Liver (tissue), 9 donors: Measurements from ENCODE around the gene POU3F2. TPM values are rescaled to one million over a fixed set of nuclear protein-coding genes. Genes with fewer than 3 reads are reported as not detected.

ENCODE experiments used
- DNase-seq: peaks from one replicate; pipeline ENCODE4 v3.0.0-alpha.2; 2017; ENCODE audit warnings: low spot score
- H3K27ac ChIP-seq, 2 donors: one replicate each; pipeline ENCODE4 v1.7.0; 2013; ENCODE audit warnings: inconsistent platforms in 2 of 2, low read length in 2 of 2, control low read depth in 1 of 2, low read depth in 1 of 2, mild to moderate bottlenecking in 1 of 2
- H3K27me3 ChIP-seq, 4 donors: one replicate each; pipeline versions ENCODE4 v1.6.1 to v1.7.0; 2013; ENCODE audit warnings: low read length in 3 of 4, inconsistent platforms in 1 of 4, mild to moderate bottlenecking in 1 of 4, moderate library complexity in 1 of 4; ENCODE audit not compliant: control insufficient read depth in 4 of 4, insufficient read depth in 4 of 4
- H3K36me3 ChIP-seq, 4 donors: one replicate each; pipeline versions ENCODE4 v1.6.1 to v1.7.0; 2013; ENCODE audit warnings: low read length in 3 of 4, mild to moderate bottlenecking in 3 of 4, low read depth in 1 of 4, moderate library complexity in 1 of 4; ENCODE audit not compliant: control insufficient read depth in 4 of 4, insufficient read depth in 3 of 4
- H3K4me1 ChIP-seq, 4 donors: one replicate each; pipeline versions ENCODE4 v1.6.1 to v1.7.0; 2013; ENCODE audit warnings: low read length in 3 of 4, mild to moderate bottlenecking in 3 of 4, moderate library complexity in 1 of 4; ENCODE audit not compliant: control insufficient read depth in 4 of 4, insufficient read depth in 4 of 4
- H3K4me3 ChIP-seq, 3 donors: one replicate each; pipeline versions ENCODE4 v1.6.1 to v1.7.0; 2013; ENCODE audit warnings: low read length in 3 of 3, control low read depth in 1 of 3, low read depth in 1 of 3, mild to moderate bottlenecking in 1 of 3
- H3K9ac ChIP-seq, 2 donors: one replicate each; pipeline ENCODE4 v1.7.0; 2013; ENCODE audit warnings: low read length in 2 of 2, mild to moderate bottlenecking in 2 of 2, moderate library complexity in 2 of 2, control low read depth in 1 of 2, low read depth in 1 of 2
- H3K9me3 ChIP-seq, 4 donors: one replicate each; pipeline versions ENCODE4 v1.6.1 to v1.7.0; 2013; ENCODE audit warnings: low read length in 3 of 4; ENCODE audit not compliant: control insufficient read depth in 4 of 4
- EGR1 ChIP-seq, 2 donors: IDR thresholded peaks; 2 replicates each; pipeline ENCODE4 v1.6.1; 2016 to 2018; ENCODE audit warnings: antibody characterized with exemption in 2 of 2, low read depth in 2 of 2
- FOXA1 ChIP-seq: IDR thresholded peaks from 2 replicates; pipeline ENCODE4 v1.6.1; 2016; ENCODE audit warnings: antibody characterized with exemption
- FOXA2 ChIP-seq: IDR thresholded peaks from 2 replicates; pipeline ENCODE4 v1.6.1; 2016; ENCODE audit warnings: antibody characterized with exemption
- GABPA ChIP-seq, 2 donors: IDR thresholded peaks in 1 of 2; conservative IDR thresholded peaks in 1 of 2; 2 replicates each; pipeline ENCODE4 v1.6.1; 2016; ENCODE audit warnings: antibody characterized with exemption in 2 of 2, mild to moderate bottlenecking in 1 of 2, moderate library complexity in 1 of 2
- HNF4G ChIP-seq: IDR thresholded peaks from 2 replicates; pipeline ENCODE4 v1.6.1; 2016; ENCODE audit warnings: antibody characterized with exemption
- JUND ChIP-seq, 2 donors: IDR thresholded peaks; 2 replicates each; pipeline ENCODE4 v1.6.1; 2016; ENCODE audit warnings: antibody characterized with exemption in 2 of 2
- RAD21 ChIP-seq, 2 donors: IDR thresholded peaks; 2 replicates each; pipeline ENCODE4 v1.6.1; 2016; ENCODE audit warnings: antibody characterized with exemption in 2 of 2, mild to moderate bottlenecking in 2 of 2
- SP1 ChIP-seq: IDR thresholded peaks from 2 replicates; pipeline ENCODE4 v1.6.1; 2018; ENCODE audit warnings: antibody characterized with exemption, mild to moderate bottlenecking
- TAF1 ChIP-seq: conservative IDR thresholded peaks from 2 replicates; pipeline ENCODE4 v1.6.1; 2016; ENCODE audit warnings: antibody characterized with exemption, mild to moderate bottlenecking
- YY1 ChIP-seq: IDR thresholded peaks from 2 replicates; pipeline ENCODE4 v1.6.1; 2016; ENCODE audit warnings: antibody characterized with exemption, mild to moderate bottlenecking
- WGBS: extraction: QIAGEN DNeasy Blood & Tissue Kit; methylation state at CpG from one replicate; pipeline ENCODE4 v1.1.7; 2013; 5-methylcytosine and 5-hydroxymethylcytosine counted together
- polyA plus RNA-seq, 2 donors: library from polyadenylated mRNA; stranded (reverse) in 1 of 2; unstranded in 1 of 2; fragments of 200-250 nt in 1 of 2; fragments of >200 nt in 1 of 2; fragmentation: Nextera tagmentation in 1 of 2; extraction: Ambion mirVana in 1 of 2; gene quantifications; one replicate each; pipeline versions ENCODE4 v1.2.1 to v1.2.3, GENCODE V29; 2013 to 2015
- total RNA-seq, 2 donors: library from RNA; depleted of rRNA; stranded (reverse); fragments of >200 nt; gene quantifications; one replicate each; pipeline ENCODE4 v1.2.3, GENCODE V29; 2014
- TF ChIP-seq, protein P1 (sequence below): IDR thresholded peaks from 2 replicates; pipeline ENCODE4 v1.6.1; 2016; ENCODE audit warnings: antibody characterized with exemption
- TF ChIP-seq, protein P2 (sequence below): IDR thresholded peaks from 2 replicates; pipeline ENCODE4 v1.6.1; 2016; ENCODE audit warnings: antibody characterized with exemption
- TF ChIP-seq, protein P3 (sequence below): fragments of 150-350 bp; IDR thresholded peaks from 2 replicates; pipeline ENCODE4 v1.5.1; 2017; ENCODE audit warnings: improper control_type of control experiment, low read depth, low read length; ENCODE audit not compliant: missing input control
- TF ChIP-seq, protein P4 (sequence below): IDR thresholded peaks from 2 replicates; pipeline ENCODE4 v1.6.1; 2016; ENCODE audit warnings: antibody characterized with exemption, mild to moderate bottlenecking
- donor health status: healthy.
- donor health status: healthy.
- donor health status: healthy.
- donor health status: healthy.
- donor health status: healthy.

Gene POU3F2
- total and polyA plus RNA-seq, 4 donors, result not detected

DNA sequence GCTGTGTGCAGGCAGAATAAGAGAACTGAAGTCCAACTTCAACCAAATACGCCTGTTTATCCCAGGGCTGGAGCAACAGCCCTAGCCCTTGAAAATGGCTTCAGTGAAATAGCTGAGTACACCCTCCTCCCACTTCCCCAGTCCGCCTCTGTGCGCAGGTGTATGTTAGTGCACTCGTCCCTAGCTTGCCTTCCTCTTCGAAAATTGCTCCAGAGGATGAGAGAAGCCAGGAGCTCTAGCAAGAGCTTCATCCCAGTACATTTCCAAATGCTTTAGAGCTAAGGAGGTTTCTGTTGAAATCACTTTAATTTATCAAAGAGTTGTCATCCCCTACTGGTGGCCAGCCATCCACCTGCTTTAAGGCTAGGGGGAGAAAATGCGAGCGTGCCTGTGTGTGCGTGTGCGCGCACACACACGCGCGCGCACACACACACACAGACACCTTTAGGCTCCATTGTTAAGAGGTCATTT lies 5.4 kb upstream of the POU3F2 start:
- Histone ChIP-seq H3K9me3 (no peaks in the 10 kb centered on the region), H3K27ac (no peak overlapping the region), H3K27me3 (peaks cover 12 to 48% (median 30%) of the 10 kb centered on the region in 4 donors), H3K4me1 (peaks cover 19 to 30% (median 25%) of the 10 kb centered on the region in 4 donors), H3K36me3 (no peaks in the 10 kb centered on the region), H3K9ac (no peak overlapping the region), H3K4me3 (no peak overlapping the region)
- 9% methylated on average over 14 of the region's 14 CpGs for WGBS
- no peak for DNase-seq
- TF ChIP-seq TAF1, result no peak
- TF ChIP-seq SP1, result no peak
- no peak for TF ChIP-seq EGR1 (IDR thresholded peaks at IDR 0.05; ENCODE audit: low read depth in 2 of 2)
- no peak for TF ChIP-seq RAD21 (IDR thresholded peaks at IDR 0.05)
- no peak for TF ChIP-seq HNF4G
- no peak for TF ChIP-seq GABPA (IDR thresholded peaks at IDR 0.05 in 1 of 2, conservative IDR thresholded peaks at IDR 0.05 in 1 of 2)
- no peak for TF ChIP-seq FOXA1
- no peak for TF ChIP-seq YY1
- TF ChIP-seq, protein P1, sequence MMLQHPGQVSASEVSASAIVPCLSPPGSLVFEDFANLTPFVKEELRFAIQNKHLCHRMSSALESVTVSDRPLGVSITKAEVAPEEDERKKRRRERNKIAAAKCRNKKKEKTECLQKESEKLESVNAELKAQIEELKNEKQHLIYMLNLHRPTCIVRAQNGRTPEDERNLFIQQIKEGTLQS, result no peak
- no peak for TF ChIP-seq FOXA2
- TF ChIP-seq, protein P2, sequence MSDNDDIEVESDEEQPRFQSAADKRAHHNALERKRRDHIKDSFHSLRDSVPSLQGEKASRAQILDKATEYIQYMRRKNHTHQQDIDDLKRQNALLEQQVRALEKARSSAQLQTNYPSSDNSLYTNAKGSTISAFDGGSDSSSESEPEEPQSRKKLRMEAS, result no peak
- no peak for TF ChIP-seq JUND (IDR thresholded peaks at IDR 0.05)

DNA sequence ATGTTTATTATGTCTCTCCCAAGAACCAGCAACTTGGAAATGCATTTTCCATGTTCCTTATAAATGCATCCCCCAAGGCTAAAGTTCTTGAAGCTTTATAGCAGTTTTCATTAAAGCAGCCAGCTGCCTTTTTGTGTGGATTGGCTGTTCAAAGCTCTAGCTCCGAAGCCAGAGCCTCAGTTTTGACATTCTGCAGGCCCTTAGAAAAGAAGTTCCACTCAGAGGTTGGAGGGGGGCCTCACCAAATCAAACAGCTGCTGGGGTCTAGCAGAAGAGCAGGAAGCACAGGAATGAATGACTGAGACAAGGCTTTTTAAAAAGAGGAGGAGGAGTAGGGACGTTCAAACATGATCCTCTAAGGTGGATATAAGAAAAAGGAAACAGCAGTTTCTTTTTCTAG lies 4.2 kb upstream of the POU3F2 start:
- TF ChIP-seq TAF1 (no peak), HNF4G (no peak), SP1 (no peak)
- TF ChIP-seq, protein P3, sequence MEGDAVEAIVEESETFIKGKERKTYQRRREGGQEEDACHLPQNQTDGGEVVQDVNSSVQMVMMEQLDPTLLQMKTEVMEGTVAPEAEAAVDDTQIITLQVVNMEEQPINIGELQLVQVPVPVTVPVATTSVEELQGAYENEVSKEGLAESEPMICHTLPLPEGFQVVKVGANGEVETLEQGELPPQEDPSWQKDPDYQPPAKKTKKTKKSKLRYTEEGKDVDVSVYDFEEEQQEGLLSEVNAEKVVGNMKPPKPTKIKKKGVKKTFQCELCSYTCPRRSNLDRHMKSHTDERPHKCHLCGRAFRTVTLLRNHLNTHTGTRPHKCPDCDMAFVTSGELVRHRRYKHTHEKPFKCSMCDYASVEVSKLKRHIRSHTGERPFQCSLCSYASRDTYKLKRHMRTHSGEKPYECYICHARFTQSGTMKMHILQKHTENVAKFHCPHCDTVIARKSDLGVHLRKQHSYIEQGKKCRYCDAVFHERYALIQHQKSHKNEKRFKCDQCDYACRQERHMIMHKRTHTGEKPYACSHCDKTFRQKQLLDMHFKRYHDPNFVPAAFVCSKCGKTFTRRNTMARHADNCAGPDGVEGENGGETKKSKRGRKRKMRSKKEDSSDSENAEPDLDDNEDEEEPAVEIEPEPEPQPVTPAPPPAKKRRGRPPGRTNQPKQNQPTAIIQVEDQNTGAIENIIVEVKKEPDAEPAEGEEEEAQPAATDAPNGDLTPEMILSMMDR, result no peak
- TF ChIP-seq, protein P4, sequence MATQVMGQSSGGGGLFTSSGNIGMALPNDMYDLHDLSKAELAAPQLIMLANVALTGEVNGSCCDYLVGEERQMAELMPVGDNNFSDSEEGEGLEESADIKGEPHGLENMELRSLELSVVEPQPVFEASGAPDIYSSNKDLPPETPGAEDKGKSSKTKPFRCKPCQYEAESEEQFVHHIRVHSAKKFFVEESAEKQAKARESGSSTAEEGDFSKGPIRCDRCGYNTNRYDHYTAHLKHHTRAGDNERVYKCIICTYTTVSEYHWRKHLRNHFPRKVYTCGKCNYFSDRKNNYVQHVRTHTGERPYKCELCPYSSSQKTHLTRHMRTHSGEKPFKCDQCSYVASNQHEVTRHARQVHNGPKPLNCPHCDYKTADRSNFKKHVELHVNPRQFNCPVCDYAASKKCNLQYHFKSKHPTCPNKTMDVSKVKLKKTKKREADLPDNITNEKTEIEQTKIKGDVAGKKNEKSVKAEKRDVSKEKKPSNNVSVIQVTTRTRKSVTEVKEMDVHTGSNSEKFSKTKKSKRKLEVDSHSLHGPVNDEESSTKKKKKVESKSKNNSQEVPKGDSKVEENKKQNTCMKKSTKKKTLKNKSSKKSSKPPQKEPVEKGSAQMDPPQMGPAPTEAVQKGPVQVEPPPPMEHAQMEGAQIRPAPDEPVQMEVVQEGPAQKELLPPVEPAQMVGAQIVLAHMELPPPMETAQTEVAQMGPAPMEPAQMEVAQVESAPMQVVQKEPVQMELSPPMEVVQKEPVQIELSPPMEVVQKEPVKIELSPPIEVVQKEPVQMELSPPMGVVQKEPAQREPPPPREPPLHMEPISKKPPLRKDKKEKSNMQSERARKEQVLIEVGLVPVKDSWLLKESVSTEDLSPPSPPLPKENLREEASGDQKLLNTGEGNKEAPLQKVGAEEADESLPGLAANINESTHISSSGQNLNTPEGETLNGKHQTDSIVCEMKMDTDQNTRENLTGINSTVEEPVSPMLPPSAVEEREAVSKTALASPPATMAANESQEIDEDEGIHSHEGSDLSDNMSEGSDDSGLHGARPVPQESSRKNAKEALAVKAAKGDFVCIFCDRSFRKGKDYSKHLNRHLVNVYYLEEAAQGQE, result no peak
- TF ChIP-seq, protein P2, result no peak
- TF ChIP-seq, protein P1, result no peak
- H3K27me3 ChIP-seq, result peaks cover 12 to 44% (median 22%) of the 10 kb centered on the region in 4 donors
- no peaks in the 10 kb centered on the region for H3K9me3 ChIP-seq
- DNase-seq, result no peak
- WGBS, result 14% methylated on average over 2 of the region's 2 CpGs
- H3K9ac ChIP-seq, result no peak overlapping the region
- no peak overlapping the region for H3K27ac ChIP-seq
- H3K36me3 ChIP-seq, result no peaks in the 10 kb centered on the region
- H3K4me1 ChIP-seq, result peaks cover 21 to 31% (median 28%) of the 10 kb centered on the region in 4 donors
- no peak overlapping the region for H3K4me3 ChIP-seq
